A549 (cell line): ENCODE data around the gene CDH22. TPM values are rescaled to one million over a fixed set of nuclear protein-coding genes. Genes with fewer than 3 reads are reported as not detected.

Experiments
- ATAC-seq, 2 experiments: fragments of 200-7000 bp in 1 of 2; fragments of >200 bp in 1 of 2; cut with Nextera tagmentation in 1 of 2; cut with Tn5 transposase in 1 of 2; 3 replicates each; pipeline versions ENCODE4 v1.8.0 to v1.9.1; 2018 to 2020; ENCODE audit warnings: mild to moderate bottlenecking in 1 of 2, moderate library complexity in 1 of 2
- CTCF ChIA-PET: fragments of 300-600 bp; sonication (Branson Sonifier 250); formaldehyde crosslinking; extraction: SDS; loops from one replicate; lab custom pipeline; 2021; ENCODE audit warnings: antibody characterized with exemption, inconsistent platforms; lab: Yijun Ruan, JAX
- POLR2A ChIA-PET: fragments of 350-600 bp; formaldehyde crosslinking; extraction: SDS; loops from one replicate; lab custom pipeline; 2021; ENCODE audit warnings: antibody characterized with exemption, inconsistent platforms; lab: Yijun Ruan, JAX
- DNase-seq, 2 experiments: peaks; one replicate each; pipeline versions ENCODE4 v3.0.0 to v3.0.0-alpha.2; 2011 to 2016; ENCODE audit warnings: low read depth in 1 of 2, low spot score in 1 of 2
- FAIRE-seq: peaks from 2 replicates; lab custom pipeline; 2011; peaks lifted over from hg19 to GRCh38; lab: Jason Lieb, UNC
- H3K27ac ChIP-seq, 2 experiments: fragments of >200 bp; sonication (Bioruptor Twin); formaldehyde crosslinking; 3 replicates each; pipeline ENCODE4 v1.5.1; 2016 to 2017
- H3K4me1 ChIP-seq: fragments of >200 bp; sonication (Bioruptor Twin); formaldehyde crosslinking; 3 replicates; pipeline ENCODE4 v1.6.1; 2016
- H3K4me2 ChIP-seq: fragments of >200 bp; sonication (Bioruptor Twin); formaldehyde crosslinking; 3 replicates; pipeline ENCODE4 v1.6.1; 2016
- H3K4me3 ChIP-seq: fragments of >200 bp; sonication (Bioruptor Twin); formaldehyde crosslinking; 3 replicates; pipeline ENCODE4 v1.5.1; 2016
- H3K9me3 ChIP-seq: fragments of >200 bp; sonication (Bioruptor Twin); formaldehyde crosslinking; 3 replicates; pipeline ENCODE4 v1.6.1; 2016
- CBX2 ChIP-seq: fragments of 200-600 bp; sonication (generic); IDR thresholded peaks from 2 replicates; pipeline ENCODE4 v1.6.1; 2016; ENCODE audit warnings: low read depth, mild to moderate bottlenecking, borderline replicate concordance
- FOXS1 ChIP-seq: fragments of 250-450 bp; sonication (Bioruptor Pico); IDR thresholded peaks from 2 replicates; pipeline ENCODE4 v1.5.0; 2020; ENCODE audit warnings: mild to moderate bottlenecking, moderate library complexity
- KDM1A ChIP-seq: fragments of 200-600 bp; sonication (generic); IDR thresholded peaks from 2 replicates; pipeline ENCODE4 v1.6.1; 2016; ENCODE audit warnings: low read depth, mild to moderate bottlenecking
- KDM5A ChIP-seq: fragments of 200-600 bp; sonication (generic); IDR thresholded peaks from 2 replicates; pipeline ENCODE4 v1.6.1; 2016; ENCODE audit warnings: antibody characterized with exemption, mild to moderate bottlenecking
- RAD21 ChIP-seq, 2 experiments: fragments of >200 bp in 1 of 2; sonication (Bioruptor Twin) in 1 of 2; formaldehyde crosslinking in 1 of 2; IDR thresholded peaks in 1 of 2; conservative IDR thresholded peaks in 1 of 2; 2 replicates in 1 of 2; 3 replicates in 1 of 2; pipeline ENCODE4 v1.6.1; 2012 to 2018; ENCODE audit warnings: inconsistent platforms in 1 of 2
- SMC3 ChIP-seq: fragments of >200 bp; sonication (Bioruptor Twin); formaldehyde crosslinking; IDR thresholded peaks from 3 replicates; pipeline ENCODE4 v1.6.1; 2018; ENCODE audit warnings: inconsistent platforms
- TFCP2L1 ChIP-seq: fragments of 250-450 bp; sonication (Bioruptor Pico); IDR thresholded peaks from 2 replicates; pipeline ENCODE4 v1.5.0; 2021; ENCODE audit warnings: mild to moderate bottlenecking
- WGBS: methylation state at CpG from one replicate; pipeline ENCODE4 v1.1.6; 2017; ENCODE audit errors: missing lambda C conversion rate; 5-methylcytosine and 5-hydroxymethylcytosine counted together
- polyA plus RNA-seq, 4 experiments: library from polyadenylated mRNA; depleted of rRNA in 3 of 4; stranded (reverse); fragments of >200 nt; fragmentation: RNase III in 1 of 4; extraction: RNeasy Plus Mini Kit Qiagen cat#74134 plus additional on column Dnase treatment in 1 of 4; gene quantifications; 2 replicates in 3 of 4; 3 replicates in 1 of 4; pipeline ENCODE4 v1.2.3, GENCODE V29; 2011 to 2017
- TF ChIP-seq, protein P1 (sequence below): fragments of 200-600 bp; sonication (generic); IDR thresholded peaks from 2 replicates; pipeline ENCODE4 v1.6.1; 2016; ENCODE audit warnings: antibody characterized with exemption, mild to moderate bottlenecking, moderate library complexity
- TF ChIP-seq, protein P2 (sequence below): fragments of 250-450 bp; sonication (Bioruptor Pico); IDR thresholded peaks from 2 replicates; pipeline ENCODE4 v1.5.0; 2021; ENCODE audit warnings: mild to moderate bottlenecking, moderate library complexity, borderline replicate concordance
- TF ChIP-seq, protein P3 (sequence below): fragments of >200 bp; sonication (Bioruptor Twin); formaldehyde crosslinking; IDR thresholded peaks from 3 replicates; pipeline ENCODE4 v1.6.1; 2016
- TF ChIP-seq, protein P4 (sequence below): IDR thresholded peaks from 2 replicates; pipeline ENCODE4 v1.6.1; 2012
- TF ChIP-seq, protein P5 (sequence below): fragments of >200 bp; sonication (Bioruptor Twin); formaldehyde crosslinking; IDR thresholded peaks from 3 replicates; pipeline ENCODE4 v1.5.1; 2016

CDH22 gene
- polyA plus RNA-seq, 2 of the 4 experiments (the other 2 are of a cell fraction): not detected

DNA sequence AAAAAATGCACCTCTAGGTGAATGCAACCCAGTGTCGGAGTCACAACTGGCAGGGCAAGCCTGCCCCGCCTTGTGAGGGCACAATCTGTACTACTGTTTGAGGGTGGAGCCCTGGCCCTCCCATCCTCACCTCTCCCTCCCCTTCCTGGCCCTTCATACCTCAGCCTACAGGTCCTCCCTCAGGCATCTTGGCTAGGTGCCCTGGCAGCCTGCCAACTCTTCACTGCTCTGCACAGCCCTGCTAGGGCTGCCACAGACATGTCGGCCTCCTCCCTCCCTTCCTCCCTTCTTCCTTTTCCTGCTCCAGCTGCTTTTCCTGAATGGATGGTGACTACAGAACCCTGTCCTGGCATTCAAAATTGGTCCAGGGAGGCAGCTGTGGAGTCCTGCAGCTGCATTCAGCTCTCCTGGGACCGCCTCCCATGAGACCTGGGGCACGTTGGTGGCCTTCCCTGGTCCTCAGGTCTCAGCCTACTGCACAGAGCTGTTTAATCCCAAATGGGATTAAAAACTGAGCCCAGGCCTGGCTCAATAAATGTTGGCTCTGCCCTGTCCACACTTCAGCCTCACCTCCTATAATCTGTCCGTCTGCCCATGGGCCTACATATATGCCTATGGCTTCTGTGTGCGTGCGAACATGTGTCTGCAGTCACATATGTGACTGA lies 52.7 kb downstream of the CDH22 start:
- POLR2A ChIA-PET: no interaction called here
- no peak for ATAC-seq
- H3K4me3 ChIP-seq: no peak overlapping the region
- TF ChIP-seq FOXS1 (CRISPR knock-in tag): no peak
- TF ChIP-seq, protein P1, sequence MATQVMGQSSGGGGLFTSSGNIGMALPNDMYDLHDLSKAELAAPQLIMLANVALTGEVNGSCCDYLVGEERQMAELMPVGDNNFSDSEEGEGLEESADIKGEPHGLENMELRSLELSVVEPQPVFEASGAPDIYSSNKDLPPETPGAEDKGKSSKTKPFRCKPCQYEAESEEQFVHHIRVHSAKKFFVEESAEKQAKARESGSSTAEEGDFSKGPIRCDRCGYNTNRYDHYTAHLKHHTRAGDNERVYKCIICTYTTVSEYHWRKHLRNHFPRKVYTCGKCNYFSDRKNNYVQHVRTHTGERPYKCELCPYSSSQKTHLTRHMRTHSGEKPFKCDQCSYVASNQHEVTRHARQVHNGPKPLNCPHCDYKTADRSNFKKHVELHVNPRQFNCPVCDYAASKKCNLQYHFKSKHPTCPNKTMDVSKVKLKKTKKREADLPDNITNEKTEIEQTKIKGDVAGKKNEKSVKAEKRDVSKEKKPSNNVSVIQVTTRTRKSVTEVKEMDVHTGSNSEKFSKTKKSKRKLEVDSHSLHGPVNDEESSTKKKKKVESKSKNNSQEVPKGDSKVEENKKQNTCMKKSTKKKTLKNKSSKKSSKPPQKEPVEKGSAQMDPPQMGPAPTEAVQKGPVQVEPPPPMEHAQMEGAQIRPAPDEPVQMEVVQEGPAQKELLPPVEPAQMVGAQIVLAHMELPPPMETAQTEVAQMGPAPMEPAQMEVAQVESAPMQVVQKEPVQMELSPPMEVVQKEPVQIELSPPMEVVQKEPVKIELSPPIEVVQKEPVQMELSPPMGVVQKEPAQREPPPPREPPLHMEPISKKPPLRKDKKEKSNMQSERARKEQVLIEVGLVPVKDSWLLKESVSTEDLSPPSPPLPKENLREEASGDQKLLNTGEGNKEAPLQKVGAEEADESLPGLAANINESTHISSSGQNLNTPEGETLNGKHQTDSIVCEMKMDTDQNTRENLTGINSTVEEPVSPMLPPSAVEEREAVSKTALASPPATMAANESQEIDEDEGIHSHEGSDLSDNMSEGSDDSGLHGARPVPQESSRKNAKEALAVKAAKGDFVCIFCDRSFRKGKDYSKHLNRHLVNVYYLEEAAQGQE: no peak
- TF ChIP-seq, all 56 proteins: peak for 0
- CTCF ChIA-PET: no interaction called here
- 63% methylated on average over 6 of the region's 8 CpGs for WGBS
- FAIRE-seq (no peak), DNase-seq (peak in 1 of 2 experiments; percentile 31)
- Histone ChIP-seq H3K4me2 (no peak overlapping the region), H3K9me3 (no peaks in the 10 kb centered on the region), H3K4me1 (no peaks in the 10 kb centered on the region), H3K27ac (no peak overlapping the region)

DNA sequence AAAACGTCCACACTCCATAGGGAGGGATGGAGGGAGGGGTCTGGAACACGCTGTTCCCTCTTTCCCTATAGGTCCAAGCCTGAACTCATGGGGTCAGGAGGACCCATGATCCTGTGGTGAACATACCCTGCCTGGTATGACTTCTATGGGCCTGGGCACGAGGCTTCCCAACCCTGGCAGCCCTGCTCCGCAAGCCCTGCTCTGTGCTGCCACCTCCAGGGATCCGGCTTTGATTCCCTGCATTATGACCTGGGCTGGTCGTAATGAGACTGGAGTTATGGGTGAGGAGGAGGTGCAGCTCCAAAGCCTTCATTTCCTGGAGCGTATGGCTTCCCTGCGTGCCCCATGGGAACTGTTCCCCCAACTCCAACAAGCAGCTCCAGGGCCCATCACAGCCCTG lies 54.9 kb downstream of the CDH22 start:
- CTCF ChIA-PET: interaction anchor here (0.7 to 2.5 kb wide), 4 partner anchors 9 to 121 kb away, joined by 4 to 12 read pairs (median 6); no protein-coding TSS in a partner anchor

More for the DNA sequence above, 54.9 kb downstream of the CDH22 start:
- POLR2A ChIA-PET: no interaction called here
- 9% methylated on average over 6 of the region's 8 CpGs for WGBS
- H3K4me1 ChIP-seq: no peaks in the 10 kb centered on the region
- no peak for TF ChIP-seq KDM5A
- TF ChIP-seq, protein P2, sequence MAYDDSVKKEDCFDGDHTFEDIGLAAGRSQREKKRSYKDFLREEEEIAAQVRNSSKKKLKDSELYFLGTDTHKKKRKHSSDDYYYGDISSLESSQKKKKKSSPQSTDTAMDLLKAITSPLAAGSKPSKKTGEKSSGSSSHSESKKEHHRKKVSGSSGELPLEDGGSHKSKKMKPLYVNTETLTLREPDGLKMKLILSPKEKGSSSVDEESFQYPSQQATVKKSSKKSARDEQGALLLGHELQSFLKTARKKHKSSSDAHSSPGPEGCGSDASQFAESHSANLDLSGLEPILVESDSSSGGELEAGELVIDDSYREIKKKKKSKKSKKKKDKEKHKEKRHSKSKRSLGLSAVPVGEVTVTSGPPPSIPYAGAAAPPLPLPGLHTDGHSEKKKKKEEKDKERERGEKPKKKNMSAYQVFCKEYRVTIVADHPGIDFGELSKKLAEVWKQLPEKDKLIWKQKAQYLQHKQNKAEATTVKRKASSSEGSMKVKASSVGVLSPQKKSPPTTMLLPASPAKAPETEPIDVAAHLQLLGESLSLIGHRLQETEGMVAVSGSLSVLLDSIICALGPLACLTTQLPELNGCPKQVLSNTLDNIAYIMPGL (CRISPR knock-in tag): no peak
- TF ChIP-seq TFCP2L1 (CRISPR knock-in tag): no peak
- no peak for TF ChIP-seq CBX2
- TF ChIP-seq RAD21 (conservative IDR thresholded peaks at IDR 0.05 in 1 of 2, IDR thresholded peaks at IDR 0.05 in 1 of 2): peak; percentile 24 to 48; a peak in 3 of 5 replicates
- TF ChIP-seq, protein P3, sequence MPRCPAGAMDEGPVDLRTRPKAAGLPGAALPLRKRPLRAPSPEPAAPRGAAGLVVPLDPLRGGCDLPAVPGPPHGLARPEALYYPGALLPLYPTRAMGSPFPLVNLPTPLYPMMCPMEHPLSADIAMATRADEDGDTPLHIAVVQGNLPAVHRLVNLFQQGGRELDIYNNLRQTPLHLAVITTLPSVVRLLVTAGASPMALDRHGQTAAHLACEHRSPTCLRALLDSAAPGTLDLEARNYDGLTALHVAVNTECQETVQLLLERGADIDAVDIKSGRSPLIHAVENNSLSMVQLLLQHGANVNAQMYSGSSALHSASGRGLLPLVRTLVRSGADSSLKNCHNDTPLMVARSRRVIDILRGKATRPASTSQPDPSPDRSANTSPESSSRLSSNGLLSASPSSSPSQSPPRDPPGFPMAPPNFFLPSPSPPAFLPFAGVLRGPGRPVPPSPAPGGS: no peak
- TF ChIP-seq SMC3: 0 out of 3 replicates have a peak, but pooled peaks have one; percentile 13
- TF ChIP-seq KDM1A: no peak
- TF ChIP-seq, protein P4, sequence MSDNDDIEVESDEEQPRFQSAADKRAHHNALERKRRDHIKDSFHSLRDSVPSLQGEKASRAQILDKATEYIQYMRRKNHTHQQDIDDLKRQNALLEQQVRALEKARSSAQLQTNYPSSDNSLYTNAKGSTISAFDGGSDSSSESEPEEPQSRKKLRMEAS: no peak
- TF ChIP-seq, protein P5, sequence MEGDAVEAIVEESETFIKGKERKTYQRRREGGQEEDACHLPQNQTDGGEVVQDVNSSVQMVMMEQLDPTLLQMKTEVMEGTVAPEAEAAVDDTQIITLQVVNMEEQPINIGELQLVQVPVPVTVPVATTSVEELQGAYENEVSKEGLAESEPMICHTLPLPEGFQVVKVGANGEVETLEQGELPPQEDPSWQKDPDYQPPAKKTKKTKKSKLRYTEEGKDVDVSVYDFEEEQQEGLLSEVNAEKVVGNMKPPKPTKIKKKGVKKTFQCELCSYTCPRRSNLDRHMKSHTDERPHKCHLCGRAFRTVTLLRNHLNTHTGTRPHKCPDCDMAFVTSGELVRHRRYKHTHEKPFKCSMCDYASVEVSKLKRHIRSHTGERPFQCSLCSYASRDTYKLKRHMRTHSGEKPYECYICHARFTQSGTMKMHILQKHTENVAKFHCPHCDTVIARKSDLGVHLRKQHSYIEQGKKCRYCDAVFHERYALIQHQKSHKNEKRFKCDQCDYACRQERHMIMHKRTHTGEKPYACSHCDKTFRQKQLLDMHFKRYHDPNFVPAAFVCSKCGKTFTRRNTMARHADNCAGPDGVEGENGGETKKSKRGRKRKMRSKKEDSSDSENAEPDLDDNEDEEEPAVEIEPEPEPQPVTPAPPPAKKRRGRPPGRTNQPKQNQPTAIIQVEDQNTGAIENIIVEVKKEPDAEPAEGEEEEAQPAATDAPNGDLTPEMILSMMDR: peak; percentile 34; the same call in 2 of the 3 replicates
- TF ChIP-seq, all 56 proteins: peak for 3
- no peak overlapping the region for H3K27ac ChIP-seq
- peak; percentile 13 for FAIRE-seq
- no peak overlapping the region for H3K4me2 ChIP-seq
- H3K4me3 ChIP-seq: no peak overlapping the region
- no peaks in the 10 kb centered on the region for H3K9me3 ChIP-seq
- peak; percentile 84 to 95 for ATAC-seq
- DNase-seq: peak; percentile 46 to 67
